ENCODE results near the gene BTN1A1.

GRCh38 chr6:26533532-26533931 lies 33.4 kb downstream of the BTN1A1 start:
- no peak for TF ChIP-seq POLR2A (IDR thresholded peaks at IDR 0.05)
- no peak for TF ChIP-seq CTCF (IDR thresholded peaks at IDR 0.05)
- TF ChIP-seq POLR2AphosphoS5 (IDR thresholded peaks at IDR 0.05), result no peak
